Hepatocyte (in vitro differentiated cells): ENCODE results near the gene SLC66A2. TPM values are rescaled to one million over a fixed set of nuclear protein-coding genes. Genes with fewer than 3 reads are reported as not detected.

ENCODE experiments used
- DNase-seq: peaks from one replicate; pipeline ENCODE4 v3.0.0-alpha.2; 2016; ENCODE audit warnings: low spot score
- H2AFZ ChIP-seq: fragments of 200-600 bp; sonication (generic); 2 replicates; pipeline ENCODE4 v1.6.0; 2016; ENCODE audit warnings: antibody characterized with exemption, mild to moderate bottlenecking
- H3K27ac ChIP-seq: fragments of 200-600 bp; sonication (generic); 2 replicates; pipeline ENCODE4 v1.5.1; 2016; ENCODE audit warnings: mild to moderate bottlenecking
- H3K27me3 ChIP-seq: fragments of 200-600 bp; sonication (generic); 2 replicates; pipeline ENCODE4 v1.6.1; 2016
- H3K36me3 ChIP-seq: fragments of 200-600 bp; sonication (generic); replicated peaks from 2 replicates; pipeline ENCODE4 v1.5.1; 2016; ENCODE audit warnings: low read depth; ENCODE audit not compliant: insufficient read depth
- H3K4me1 ChIP-seq: fragments of 200-600 bp; sonication (generic); 2 replicates; pipeline ENCODE4 v1.5.1; 2016; ENCODE audit warnings: mild to moderate bottlenecking, moderate library complexity; ENCODE audit not compliant: insufficient read depth
- H3K4me2 ChIP-seq: fragments of 200-600 bp; sonication (generic); 2 replicates; pipeline ENCODE4 v1.6.0; 2016
- H3K4me3 ChIP-seq: fragments of 200-600 bp; sonication (generic); 2 replicates; pipeline ENCODE4 v1.5.1; 2016; ENCODE audit warnings: mild to moderate bottlenecking
- H3K79me2 ChIP-seq: fragments of 200-600 bp; sonication (generic); 2 replicates; pipeline ENCODE4 v1.6.0; 2017; ENCODE audit warnings: mild to moderate bottlenecking
- H3K9me2 ChIP-seq: fragments of 200-600 bp; sonication (generic); replicated peaks from 2 replicates; pipeline ENCODE4 v1.6.0; 2017; ENCODE audit warnings: mild to moderate bottlenecking; ENCODE audit not compliant: insufficient read depth
- H3K9me3 ChIP-seq: fragments of 200-600 bp; sonication (generic); 2 replicates; pipeline ENCODE4 v1.5.1; 2016; ENCODE audit warnings: low read depth, mild to moderate bottlenecking
- H4K20me1 ChIP-seq: fragments of 200-600 bp; sonication (generic); 2 replicates; pipeline ENCODE4 v1.6.0; 2016; ENCODE audit warnings: mild to moderate bottlenecking; ENCODE audit not compliant: insufficient read depth, poor library complexity, severe bottlenecking
- CTCF ChIP-seq: fragments of 200-600 bp; sonication (generic); IDR thresholded peaks from 2 replicates; pipeline ENCODE4 v1.5.1; 2016; ENCODE audit warnings: antibody characterized with exemption, mild to moderate bottlenecking; ENCODE audit not compliant: poor library complexity
- EZH2 ChIP-seq: fragments of 200-600 bp; sonication (generic); IDR thresholded peaks from 2 replicates; pipeline ENCODE4 v1.6.1; 2016; ENCODE audit warnings: antibody characterized with exemption, mild to moderate bottlenecking, borderline replicate concordance
- EZH2phosphoT487 ChIP-seq: fragments of 200-600 bp; sonication (generic); IDR thresholded peaks from one replicate; pipeline ENCODE4 v1.6.1; 2018; ENCODE audit warnings: antibody characterized with exemption, mild to moderate bottlenecking, low read depth, moderate library complexity; ENCODE audit not compliant: unreplicated experiment, severe bottlenecking
- WGBS: methylation state at CpG from one replicate; pipeline ENCODE4 v1.1.6; 2016; ENCODE audit warnings: low lambda C conversion rate; ENCODE audit errors: missing lambda C conversion rate; 5-methylcytosine and 5-hydroxymethylcytosine counted together
- polyA plus RNA-seq: library from polyadenylated mRNA; unstranded; fragments of >200 nt; fragmentation: Nextera tagmentation; extraction: Ambion mirVana; gene quantifications from 2 replicates; pipeline ENCODE4 v1.2.1, GENCODE V29; 2016
- total RNA-seq: library from RNA; depleted of rRNA; stranded (reverse); fragments of >200 nt; gene quantifications from 2 replicates; pipeline ENCODE4 v1.2.3, GENCODE V29; 2014

The SLC66A2 gene
- total and polyA plus RNA-seq, 2 experiments from 2014 or later, result 31.1 to 36.5 TPM

GRCh38 chr18:79950515-79951341 is 725 bp downstream of the SLC66A2 start:
- Histone ChIP-seq H3K4me3 (peak overlapping the region; percentile 96), H3K9me3 (no peaks in the 10 kb centered on the region), H4K20me1 (peaks cover 25% of the 10 kb centered on the region), H3K27ac (peak overlapping the region; percentile 40), H2AFZ (peak overlapping the region; percentile 71), H3K79me2 (peaks cover 52% of the 10 kb centered on the region), H3K4me2 (peak overlapping the region; percentile 98), H3K27me3 (no peaks in the 10 kb centered on the region), H3K36me3 (no peaks in the 10 kb centered on the region), H3K4me1 (peaks cover 28% of the 10 kb centered on the region), H3K9me2 (no peaks in the 10 kb centered on the region)
- TF ChIP-seq EZH2phosphoT487, result no peak
- TF ChIP-seq EZH2, result no peak
- no peak for TF ChIP-seq CTCF
- DNase-seq, result peak; percentile 68
- 7% methylated on average over 44 of the region's 81 CpGs for WGBS

DNA sequence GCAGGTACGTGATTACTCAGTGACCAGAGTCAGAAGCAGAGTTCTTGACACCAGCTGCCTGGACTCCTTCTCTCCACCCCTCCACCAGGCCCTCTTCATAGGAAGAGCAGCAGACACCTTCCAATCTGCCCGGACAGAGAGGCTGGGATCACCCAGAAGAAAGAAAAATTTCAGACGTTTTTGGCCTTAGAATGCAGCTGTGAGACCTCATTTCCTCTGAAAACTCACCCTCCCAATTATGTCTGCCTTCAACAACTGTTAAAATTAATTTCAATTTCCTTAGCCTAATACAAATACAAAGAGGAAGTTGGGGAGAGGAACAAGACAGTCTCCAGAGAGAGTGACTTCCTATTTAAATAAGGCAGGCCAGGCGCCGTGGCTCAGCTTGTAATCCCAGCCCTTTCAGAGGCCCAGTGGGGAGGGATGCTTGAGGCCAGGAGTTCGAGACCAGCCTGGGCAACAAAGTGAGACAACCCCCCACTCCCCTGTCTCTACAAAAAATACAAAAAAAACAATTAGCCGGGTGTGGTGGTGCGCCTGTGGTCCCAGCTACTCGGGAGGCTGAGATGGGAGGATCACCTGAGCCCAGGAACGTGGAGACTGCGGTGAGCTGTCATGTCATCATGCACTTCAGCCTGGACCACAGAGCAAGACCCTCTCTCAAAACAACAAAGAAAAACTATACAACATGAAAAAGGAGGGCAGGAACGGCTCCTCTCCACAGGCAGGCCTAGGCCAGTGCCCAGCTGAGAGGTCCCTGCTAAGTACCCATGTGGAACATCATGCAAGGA is 1.6 kb downstream of the SLC66A2 start:
- peak overlapping the region; percentile 98 for H3K4me2 ChIP-seq
- no peaks in the 10 kb centered on the region for H3K9me3 ChIP-seq
- H3K36me3 ChIP-seq, result no peaks in the 10 kb centered on the region
- H3K79me2 ChIP-seq, result peaks cover 60% of the 10 kb centered on the region
- no peaks in the 10 kb centered on the region for H3K9me2 ChIP-seq
- H3K4me3 ChIP-seq, result peak overlapping the region; percentile 96
- H4K20me1 ChIP-seq, result peaks cover 33% of the 10 kb centered on the region
- H3K4me1 ChIP-seq, result peaks cover 26% of the 10 kb centered on the region
- H2AFZ ChIP-seq, result no peak overlapping the region
- 80% methylated on average over 12 of the region's 12 CpGs for WGBS
- no peak for DNase-seq
- H3K27ac ChIP-seq, result no peak overlapping the region
- no peaks in the 10 kb centered on the region for H3K27me3 ChIP-seq
- TF ChIP-seq CTCF (no peak), EZH2phosphoT487 (no peak), EZH2 (no peak)

DNA sequence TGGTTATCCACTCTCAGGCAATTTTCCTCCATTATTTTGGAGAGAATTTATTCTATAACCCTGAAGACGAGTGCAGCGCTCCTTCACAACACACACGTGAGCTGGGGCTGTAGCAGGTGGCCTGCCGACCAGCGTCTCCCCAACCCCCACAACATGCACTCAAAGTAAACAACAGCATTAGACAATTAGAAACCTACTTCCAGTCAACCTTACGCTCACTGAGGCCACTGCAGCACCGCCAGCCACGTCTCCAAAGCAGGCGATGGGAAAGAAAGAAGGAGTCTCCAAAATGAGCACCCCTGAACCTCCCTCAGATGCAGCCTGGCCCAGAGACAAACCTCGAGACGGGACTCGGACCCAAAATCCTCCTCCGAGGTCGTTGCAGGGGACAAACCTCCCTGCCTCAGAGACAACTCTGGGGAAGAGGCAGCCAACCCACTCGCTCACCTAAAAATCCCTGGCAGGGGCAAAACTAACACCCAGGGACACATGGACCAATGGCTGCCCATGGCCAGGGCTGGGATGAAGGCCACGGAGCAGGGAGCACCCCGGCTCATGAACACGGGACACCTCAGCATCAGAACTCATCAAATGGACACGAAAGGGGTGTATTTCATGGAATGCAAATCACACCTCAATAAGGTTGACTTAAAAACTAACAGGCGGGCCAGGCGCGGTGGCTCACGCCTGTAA is 2.6 kb downstream of the SLC66A2 start:
- Histone ChIP-seq H3K27me3 (no peaks in the 10 kb centered on the region), H3K4me3 (no peak overlapping the region), H3K27ac (no peak overlapping the region), H3K79me2 (peaks cover 71% of the 10 kb centered on the region), H3K9me2 (no peaks in the 10 kb centered on the region), H2AFZ (no peak overlapping the region), H3K4me2 (peak overlapping the region; percentile 98), H3K9me3 (no peaks in the 10 kb centered on the region), H3K36me3 (no peaks in the 10 kb centered on the region), H3K4me1 (peaks cover 22% of the 10 kb centered on the region), H4K20me1 (peaks cover 39% of the 10 kb centered on the region)
- TF ChIP-seq EZH2phosphoT487 (no peak), EZH2 (no peak), CTCF (no peak)
- WGBS, result 89% methylated on average over 23 of the region's 23 CpGs
- DNase-seq, result no peak
